GM21367 (cell line): ENCODE data around the gene SIX4.

Experiments
- ATAC-seq: cut with Tn5 transposase; IDR thresholded peaks from one replicate; pipeline ENCODE4 v1.9.1; 2021; ENCODE audit not compliant: unreplicated experiment

SIX4 gene

GRCh38 chr14:60662982-60663381 is 61.2 kb downstream of the SIX4 start:
- no peak for ATAC-seq

DNA sequence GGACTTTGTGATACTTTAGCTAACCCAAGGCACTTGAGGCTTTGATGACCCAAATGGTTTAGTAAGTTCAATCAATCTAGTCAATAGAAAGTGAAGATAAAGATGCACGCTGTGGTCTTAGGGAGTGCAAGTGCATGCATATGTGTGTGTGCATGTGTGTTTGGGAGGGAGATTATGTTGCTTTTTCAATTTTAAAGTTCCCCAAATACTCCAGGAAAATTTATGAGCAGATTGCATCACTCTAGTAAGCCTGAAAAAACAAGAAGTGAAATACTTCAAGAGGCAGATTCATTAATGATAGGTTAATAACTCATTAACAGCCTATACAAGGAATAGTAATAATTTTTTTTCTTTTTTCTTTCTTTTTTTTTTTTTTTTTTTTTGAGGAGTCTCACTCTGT is 62.4 kb downstream of the SIX4 start:
- ATAC-seq = no peak
